ENCODE results near the gene KRT31. TPM values are rescaled to one million over a fixed set of nuclear protein-coding genes. Genes with fewer than 3 reads are reported as not detected.

KRT31 gene
- total and polyA plus RNA-seq, 2 of the 4 experiments (the other 2 are of a cell fraction) = 0.05 TPM; not detected in 1

DNA sequence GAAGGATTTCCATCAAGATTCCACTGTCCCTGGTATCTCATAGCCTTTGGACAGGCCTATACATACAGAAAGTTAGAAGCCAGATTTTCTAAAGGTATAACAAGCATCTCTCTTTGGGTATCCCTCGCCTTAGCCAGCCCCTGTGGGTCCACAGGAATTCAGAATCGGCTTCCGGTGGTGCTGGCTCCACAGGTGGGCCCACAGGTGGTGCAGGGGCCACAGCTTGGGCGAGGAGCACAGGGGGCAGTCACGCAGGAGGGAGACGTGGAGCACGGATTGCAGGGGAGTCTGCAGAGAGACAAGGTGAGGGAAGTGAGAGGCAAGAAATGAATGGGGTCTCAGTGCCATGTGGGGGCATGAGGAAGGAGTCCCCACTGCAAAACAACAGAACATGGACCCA, 39.8 kb upstream of the KRT31 start:
- H3K27me3 ChIP-seq (ENCODE audit: control insufficient read depth, insufficient read depth, low read length) = peaks cover 6% of the 10 kb centered on the region; the same call in 1 of the 2 replicates
- H2AFZ ChIP-seq (replicated peaks; ENCODE audit: low read length, poor library complexity) = no peak overlapping the region
- H3K4ac ChIP-seq (ENCODE audit: low read depth, low read length) = no peak overlapping the region
- no peak overlapping the region for H4K91ac ChIP-seq (ENCODE audit: insufficient read depth, low read depth, low read length)
- no peak overlapping the region for H3K4me3 ChIP-seq (ENCODE audit: insufficient read depth, low read depth, low read length)
- H3K79me1 ChIP-seq (ENCODE audit: low read depth in 1 of 2, low read length in 2 of 2) = no peaks in the 10 kb centered on the region
- no peak for DNase-seq
- H2BK15ac ChIP-seq (ENCODE audit: low read depth, low read length) = no peak overlapping the region
- peaks cover 5% of the 10 kb centered on the region; the same call in 1 of the 2 replicates for H3K9me1 ChIP-seq (ENCODE audit: insufficient read depth, low read length)
- no peak overlapping the region for H2AK5ac ChIP-seq (ENCODE audit: low read depth, low read length)
- ATAC-seq (ENCODE audit: low read depth) = no peak
- POLR2A ChIA-PET (ENCODE audit: unreplicated experiment) = interaction anchor here (0.6 kb wide), 1 partner anchor 107 kb away, joined by 3 read pairs; no protein-coding TSS in a partner anchor
- TF ChIP-seq MAZ (IDR thresholded peaks at IDR 0.05; ENCODE audit: borderline replicate concordance, low read depth, low read length) = no peak
- no peak overlapping the region for H2AK9ac ChIP-seq (replicated peaks; ENCODE audit: low read depth, low read length, poor library complexity)
- 70% methylated on average over 7 of the region's 7 CpGs; no CpG with 5 or more reads in 1 of the 2 experiments for WGBS, 2 experiments (ENCODE audit: extremely low coverage in 2 of 2, insufficient read length in 1 of 2)
- dilution Hi-C loops (cut with HindIII; ENCODE audit: low sequenced_read_pairs, unreplicated experiment) = no loop called here
- no peak overlapping the region for H3K14ac ChIP-seq (replicated peaks; ENCODE audit: low read depth, low read length)
- BruUV-seq (replicated peaks) = no TSS peak
- H2BK5ac ChIP-seq (ENCODE audit: low read depth, low read length, poor library complexity, severe bottlenecking) = no peak overlapping the region
- H3K23ac ChIP-seq (ENCODE audit: low read depth, low read length) = no peak overlapping the region
- no peak overlapping the region for H2BK20ac ChIP-seq (ENCODE audit: low read depth, low read length)
- no peak overlapping the region for H3K56ac ChIP-seq (ENCODE audit: extremely low read depth, insufficient read depth, low read length)
- H3K36me3 ChIP-seq (ENCODE audit: control insufficient read depth, insufficient read depth, low read length) = no peaks in the 10 kb centered on the region
- CTCF ChIA-PET = no interaction called here
- no peaks in the 10 kb centered on the region for H3K9me3 ChIP-seq (ENCODE audit: control insufficient read depth, insufficient read depth, low read length)
- H3K9ac ChIP-seq (ENCODE audit: low read depth, low read length) = no peak overlapping the region
- no peak overlapping the region for H3K27ac ChIP-seq (ENCODE audit: insufficient read depth, low read length)
- no peak overlapping the region for H4K8ac ChIP-seq (ENCODE audit: low read depth in 2 of 2, low read length in 2 of 2)
- no peak overlapping the region for H3K4me2 ChIP-seq (ENCODE audit: low read depth, low read length)
- intact Hi-C loops (cut with micrococcal nuclease) = no loop called here
- in situ Hi-C loops (cut with MboI; ENCODE audit: low sequenced_read_pairs) = no loop called here
- no peak overlapping the region for H4K5ac ChIP-seq (ENCODE audit: low read depth, low read length)
- no peaks in the 10 kb centered on the region for H4K20me1 ChIP-seq (ENCODE audit: insufficient read depth, low read length)
- no peak overlapping the region for H3K18ac ChIP-seq (ENCODE audit: low read depth, low read length)
- no peak overlapping the region for H2BK120ac ChIP-seq (ENCODE audit: low read depth, low read length)
- peaks cover 8% of the 10 kb centered on the region for H3K4me1 ChIP-seq (ENCODE audit: control insufficient read depth, insufficient read depth, low read length)
